ENCODE measurements around the gene SCN4B.
A peak's percentile ranks its signal among the peaks of the same experiment; 100 is the strongest.

DNA sequence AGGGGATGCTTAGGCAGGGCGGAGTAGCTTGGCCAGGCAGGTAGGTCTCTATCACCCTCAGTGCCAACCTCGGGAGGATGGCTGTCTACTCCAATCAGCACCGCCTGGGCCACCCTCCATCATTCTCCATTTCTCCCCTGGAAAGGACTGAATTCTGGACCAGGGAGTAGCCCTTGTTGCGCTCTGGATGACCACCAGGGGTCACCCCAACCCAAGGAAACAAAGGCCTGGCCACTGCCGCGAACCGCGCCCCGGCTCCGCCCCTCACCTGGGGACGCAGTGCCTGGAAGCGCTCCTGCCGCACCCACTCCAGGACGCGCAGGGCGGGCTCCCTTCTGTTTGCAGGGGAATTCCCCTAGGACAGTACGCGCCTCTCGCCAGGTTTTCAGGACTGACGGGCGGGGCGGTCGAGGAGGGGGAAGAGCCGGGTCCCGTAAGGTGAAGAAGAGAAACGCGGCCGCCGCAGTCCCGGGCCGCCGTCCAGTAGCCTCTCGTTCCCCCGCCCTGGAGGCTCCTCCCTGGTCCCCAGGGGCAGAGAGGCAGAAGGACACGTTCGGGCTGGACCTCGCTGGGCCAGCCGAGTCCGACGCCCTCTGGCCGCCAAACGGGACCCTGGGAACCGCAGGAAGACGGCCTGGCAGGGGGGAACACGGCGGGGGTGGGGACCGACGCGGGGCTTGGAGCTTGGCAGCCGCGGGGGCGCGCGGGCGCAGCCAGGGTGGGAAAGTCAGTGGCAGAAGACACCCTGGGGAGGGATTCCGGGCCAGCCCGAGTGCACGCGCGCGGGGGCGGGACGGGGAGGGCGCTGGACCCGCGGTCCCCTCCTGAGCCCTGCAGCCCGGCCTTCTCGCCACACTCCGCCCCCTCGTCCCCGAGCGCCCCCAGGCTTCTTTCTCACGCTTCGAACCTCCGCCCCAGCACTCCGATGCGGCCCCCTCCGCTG, 7.1 kb downstream of the SCN4B start:
- TF ChIP-seq, protein P1, sequence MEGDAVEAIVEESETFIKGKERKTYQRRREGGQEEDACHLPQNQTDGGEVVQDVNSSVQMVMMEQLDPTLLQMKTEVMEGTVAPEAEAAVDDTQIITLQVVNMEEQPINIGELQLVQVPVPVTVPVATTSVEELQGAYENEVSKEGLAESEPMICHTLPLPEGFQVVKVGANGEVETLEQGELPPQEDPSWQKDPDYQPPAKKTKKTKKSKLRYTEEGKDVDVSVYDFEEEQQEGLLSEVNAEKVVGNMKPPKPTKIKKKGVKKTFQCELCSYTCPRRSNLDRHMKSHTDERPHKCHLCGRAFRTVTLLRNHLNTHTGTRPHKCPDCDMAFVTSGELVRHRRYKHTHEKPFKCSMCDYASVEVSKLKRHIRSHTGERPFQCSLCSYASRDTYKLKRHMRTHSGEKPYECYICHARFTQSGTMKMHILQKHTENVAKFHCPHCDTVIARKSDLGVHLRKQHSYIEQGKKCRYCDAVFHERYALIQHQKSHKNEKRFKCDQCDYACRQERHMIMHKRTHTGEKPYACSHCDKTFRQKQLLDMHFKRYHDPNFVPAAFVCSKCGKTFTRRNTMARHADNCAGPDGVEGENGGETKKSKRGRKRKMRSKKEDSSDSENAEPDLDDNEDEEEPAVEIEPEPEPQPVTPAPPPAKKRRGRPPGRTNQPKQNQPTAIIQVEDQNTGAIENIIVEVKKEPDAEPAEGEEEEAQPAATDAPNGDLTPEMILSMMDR (IDR thresholded peaks at IDR 0.05): peak; percentile 93
- TF ChIP-seq, protein P2, sequence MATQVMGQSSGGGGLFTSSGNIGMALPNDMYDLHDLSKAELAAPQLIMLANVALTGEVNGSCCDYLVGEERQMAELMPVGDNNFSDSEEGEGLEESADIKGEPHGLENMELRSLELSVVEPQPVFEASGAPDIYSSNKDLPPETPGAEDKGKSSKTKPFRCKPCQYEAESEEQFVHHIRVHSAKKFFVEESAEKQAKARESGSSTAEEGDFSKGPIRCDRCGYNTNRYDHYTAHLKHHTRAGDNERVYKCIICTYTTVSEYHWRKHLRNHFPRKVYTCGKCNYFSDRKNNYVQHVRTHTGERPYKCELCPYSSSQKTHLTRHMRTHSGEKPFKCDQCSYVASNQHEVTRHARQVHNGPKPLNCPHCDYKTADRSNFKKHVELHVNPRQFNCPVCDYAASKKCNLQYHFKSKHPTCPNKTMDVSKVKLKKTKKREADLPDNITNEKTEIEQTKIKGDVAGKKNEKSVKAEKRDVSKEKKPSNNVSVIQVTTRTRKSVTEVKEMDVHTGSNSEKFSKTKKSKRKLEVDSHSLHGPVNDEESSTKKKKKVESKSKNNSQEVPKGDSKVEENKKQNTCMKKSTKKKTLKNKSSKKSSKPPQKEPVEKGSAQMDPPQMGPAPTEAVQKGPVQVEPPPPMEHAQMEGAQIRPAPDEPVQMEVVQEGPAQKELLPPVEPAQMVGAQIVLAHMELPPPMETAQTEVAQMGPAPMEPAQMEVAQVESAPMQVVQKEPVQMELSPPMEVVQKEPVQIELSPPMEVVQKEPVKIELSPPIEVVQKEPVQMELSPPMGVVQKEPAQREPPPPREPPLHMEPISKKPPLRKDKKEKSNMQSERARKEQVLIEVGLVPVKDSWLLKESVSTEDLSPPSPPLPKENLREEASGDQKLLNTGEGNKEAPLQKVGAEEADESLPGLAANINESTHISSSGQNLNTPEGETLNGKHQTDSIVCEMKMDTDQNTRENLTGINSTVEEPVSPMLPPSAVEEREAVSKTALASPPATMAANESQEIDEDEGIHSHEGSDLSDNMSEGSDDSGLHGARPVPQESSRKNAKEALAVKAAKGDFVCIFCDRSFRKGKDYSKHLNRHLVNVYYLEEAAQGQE (IDR thresholded peaks at IDR 0.05; ENCODE audit: insufficient read depth in 1 of 2, low read depth in 2 of 2, low read length in 1 of 2): no peak; a peak in 1 of 4 replicates
- TF ChIP-seq POLR2AphosphoS5 (IDR thresholded peaks at IDR 0.05; ENCODE audit: low read depth, low read length): no peak
- no peak for TF ChIP-seq TCF7L2 (IDR thresholded peaks at IDR 0.05; ENCODE audit: low read depth, low read length)
- TF ChIP-seq SIN3A (IDR thresholded peaks at IDR 0.05; ENCODE audit: borderline replicate concordance, insufficient read depth, low read depth, low read length): peak; percentile 65; the same call in 1 of the 2 replicates
